Calu3 (cell line): ENCODE data around the gene HOXB4. TPM values are rescaled to one million over a fixed set of nuclear protein-coding genes. Genes with fewer than 3 reads are reported as not detected.

Experiments
- BruUV-seq: library from RNA; stranded (reverse); fragments of 400-500 nt; replicated peaks from 2 replicates; lab custom pipeline; 2021; lab: Mats Ljungman, UMichigan
- CTCF ChIA-PET: fragments of 300-600 bp; sonication (Branson Sonifier 250); formaldehyde crosslinking; loops from one replicate; lab custom pipeline; 2022; ENCODE audit warnings: antibody characterized with exemption; lab: Charles Lee
- DNase-seq: peaks from one replicate; pipeline ENCODE4 v3.0.0; 2022
- H3K27ac Mint-ChIP-seq: one replicate; pipeline ENCODE4 v1.8.0; 2022; ENCODE audit warnings: mixed read lengths; ENCODE audit not compliant: unreplicated experiment
- H3K27me3 Mint-ChIP-seq: one replicate; pipeline ENCODE4 v1.8.0; 2022; ENCODE audit warnings: mixed read lengths; ENCODE audit not compliant: unreplicated experiment
- H3K36me3 Mint-ChIP-seq: one replicate; pipeline ENCODE4 v1.8.0; 2022; ENCODE audit warnings: mild to moderate bottlenecking, moderate library complexity, mixed read lengths; ENCODE audit not compliant: insufficient read depth, unreplicated experiment
- H3K4me1 Mint-ChIP-seq: one replicate; pipeline ENCODE4 v1.8.0; 2022; ENCODE audit warnings: mild to moderate bottlenecking, low read depth, mixed read lengths; ENCODE audit not compliant: unreplicated experiment
- H3K4me3 Mint-ChIP-seq: one replicate; pipeline ENCODE4 v1.8.0; 2022; ENCODE audit warnings: mild to moderate bottlenecking, low read depth, moderate library complexity, mixed read lengths; ENCODE audit not compliant: unreplicated experiment
- H3K9me3 Mint-ChIP-seq: one replicate; pipeline ENCODE4 v1.8.0; 2022; ENCODE audit warnings: low read depth, mixed read lengths; ENCODE audit not compliant: unreplicated experiment
- intact Hi-C: fragments of 100-400 bp; cut with micrococcal nuclease; formaldehyde crosslinking; loops from one replicate; pipeline ENCODE4 v1.10.0; 2022; ENCODE audit not compliant: unreplicated experiment
- total RNA-seq: library from RNA; stranded (reverse); gene quantifications from 2 replicates; pipeline ENCODE4 v1.2.3, GENCODE V29; 2022
- TF ChIP-seq, protein P1 (sequence below): fragments of 200-600 bp; IDR thresholded peaks from one replicate; pipeline ENCODE4 v1.8.0; 2022; ENCODE audit warnings: antibody characterized with exemption; ENCODE audit not compliant: unreplicated experiment

Gene HOXB4
- total RNA-seq, 1 experiment from 2014 or later = 28.0 TPM

DNA sequence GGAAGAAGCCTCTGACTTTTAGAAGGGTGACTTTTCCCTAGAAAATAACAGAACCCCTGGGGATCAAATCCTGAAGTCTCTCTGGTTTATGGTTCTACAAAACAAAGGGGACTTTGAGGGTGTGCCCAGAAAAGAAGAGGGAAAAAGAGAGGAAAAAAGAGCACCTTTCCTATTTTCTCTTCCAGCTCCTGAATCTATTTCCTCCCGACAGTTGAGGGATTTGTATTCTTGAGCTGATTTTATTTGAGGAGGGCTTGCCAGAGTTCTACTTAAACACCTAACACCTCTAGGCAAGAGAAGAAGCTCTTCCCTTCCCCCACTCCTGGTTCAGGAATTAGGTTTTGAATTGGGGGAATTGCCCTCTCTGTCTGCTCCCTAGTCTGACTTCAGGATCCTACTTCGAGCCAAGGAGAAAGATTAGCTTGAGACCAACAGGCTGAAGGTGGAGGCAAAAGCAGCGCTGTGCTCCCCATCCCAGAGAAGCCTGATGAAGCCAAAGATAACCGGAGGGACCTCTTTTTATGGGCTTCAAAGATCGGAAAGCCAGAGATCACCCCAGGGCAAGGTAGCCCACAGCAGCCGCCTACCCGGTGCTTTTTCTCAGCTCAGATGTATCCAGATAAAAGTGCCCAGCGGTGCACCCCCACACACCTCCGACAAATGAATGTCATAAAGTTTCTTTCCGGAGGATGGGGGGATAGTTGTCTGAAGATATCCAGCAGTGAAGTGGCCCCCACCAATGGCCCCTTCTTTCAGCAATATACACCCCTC, 11.1 kb upstream of the HOXB4 start:
- BruUV-seq = TSS peak; percentile 9
- Mint-ChIP-seq H3K36me3 (peaks cover 99% of the 10 kb centered on the region), H3K27ac (peak overlapping the region; percentile 95), H3K9me3 (no peaks in the 10 kb centered on the region), H3K4me3 (peak overlapping the region; percentile 88), H3K4me1 (peaks cover 80% of the 10 kb centered on the region), H3K27me3 (peaks cover 5% of the 10 kb centered on the region)
- DNase-seq = no peak
- CTCF ChIA-PET = interaction anchor here (0.8 to 1.8 kb wide), 5 partner anchors 9 to 328 kb away, joined by 3 to 10 read pairs (median 5); no protein-coding TSS in a partner anchor
- TF ChIP-seq, protein P1, sequence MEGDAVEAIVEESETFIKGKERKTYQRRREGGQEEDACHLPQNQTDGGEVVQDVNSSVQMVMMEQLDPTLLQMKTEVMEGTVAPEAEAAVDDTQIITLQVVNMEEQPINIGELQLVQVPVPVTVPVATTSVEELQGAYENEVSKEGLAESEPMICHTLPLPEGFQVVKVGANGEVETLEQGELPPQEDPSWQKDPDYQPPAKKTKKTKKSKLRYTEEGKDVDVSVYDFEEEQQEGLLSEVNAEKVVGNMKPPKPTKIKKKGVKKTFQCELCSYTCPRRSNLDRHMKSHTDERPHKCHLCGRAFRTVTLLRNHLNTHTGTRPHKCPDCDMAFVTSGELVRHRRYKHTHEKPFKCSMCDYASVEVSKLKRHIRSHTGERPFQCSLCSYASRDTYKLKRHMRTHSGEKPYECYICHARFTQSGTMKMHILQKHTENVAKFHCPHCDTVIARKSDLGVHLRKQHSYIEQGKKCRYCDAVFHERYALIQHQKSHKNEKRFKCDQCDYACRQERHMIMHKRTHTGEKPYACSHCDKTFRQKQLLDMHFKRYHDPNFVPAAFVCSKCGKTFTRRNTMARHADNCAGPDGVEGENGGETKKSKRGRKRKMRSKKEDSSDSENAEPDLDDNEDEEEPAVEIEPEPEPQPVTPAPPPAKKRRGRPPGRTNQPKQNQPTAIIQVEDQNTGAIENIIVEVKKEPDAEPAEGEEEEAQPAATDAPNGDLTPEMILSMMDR = no peak
- intact Hi-C loops = no loop called here

DNA sequence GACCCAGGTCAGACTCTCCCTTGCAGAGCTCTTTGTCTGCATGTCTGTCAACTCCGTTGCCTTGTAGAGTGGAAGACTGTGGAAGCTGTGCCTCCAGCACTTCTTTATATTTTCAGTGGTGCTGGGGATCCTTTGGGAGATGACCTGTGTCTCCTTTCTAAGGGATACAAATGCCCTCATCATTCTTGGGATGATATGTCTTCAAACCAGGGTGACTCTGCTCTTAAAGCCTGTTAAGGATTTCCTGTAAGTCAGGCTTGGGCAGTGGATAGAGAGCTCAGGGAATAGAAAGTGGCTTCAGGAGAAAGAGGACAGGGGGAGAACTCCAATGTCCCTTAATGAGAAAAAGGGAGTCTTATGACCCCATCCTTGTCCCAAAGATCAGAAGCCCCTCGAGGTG, 10.4 kb upstream of the HOXB4 start:
- peaks cover 80% of the 10 kb centered on the region for H3K4me1 Mint-ChIP-seq
- H3K36me3 Mint-ChIP-seq = peaks cover 96% of the 10 kb centered on the region
- peak overlapping the region; percentile 88 for H3K4me3 Mint-ChIP-seq
- intact Hi-C loops = no loop called here
- CTCF ChIA-PET = interaction anchor here (0.5 to 1.8 kb wide), 9 partner anchors 9 to 327 kb away, joined by 3 to 10 read pairs (median 4); no protein-coding TSS in a partner anchor
- peak overlapping the region; percentile 95 for H3K27ac Mint-ChIP-seq
- no TSS peak for BruUV-seq
- H3K9me3 Mint-ChIP-seq = no peaks in the 10 kb centered on the region
- DNase-seq = no peak
- TF ChIP-seq, protein P1 = no peak
- H3K27me3 Mint-ChIP-seq = peaks cover 12% of the 10 kb centered on the region

DNA sequence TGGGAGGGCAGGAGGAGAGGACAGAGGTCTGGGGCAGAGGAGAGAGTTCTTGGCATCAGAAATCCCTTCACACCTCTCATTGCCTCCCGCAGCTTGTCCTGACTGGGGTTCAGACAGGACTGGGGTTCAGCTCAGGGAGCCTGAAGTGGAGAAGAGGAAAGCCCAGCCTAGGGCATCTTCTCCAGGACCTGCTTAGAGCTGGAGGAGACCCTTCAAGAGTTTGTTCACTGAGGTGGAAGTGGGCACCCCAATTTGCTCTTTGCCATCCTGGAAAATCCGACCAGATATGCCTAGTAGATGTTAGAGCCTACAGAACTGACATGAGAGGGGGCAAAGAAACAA, 9.9 kb upstream of the HOXB4 start:
- Mint-ChIP-seq H3K27ac (peak overlapping the region; percentile 95), H3K4me1 (peaks cover 80% of the 10 kb centered on the region), H3K36me3 (peaks cover 95% of the 10 kb centered on the region), H3K4me3 (peak overlapping the region; percentile 88), H3K9me3 (no peaks in the 10 kb centered on the region), H3K27me3 (peaks cover 16% of the 10 kb centered on the region)
- CTCF ChIA-PET = interaction anchor here (0.5 to 1.8 kb wide), 18 partner anchors 8 to 328 kb away, joined by 3 to 10 read pairs (median 4); no protein-coding TSS in a partner anchor
- BruUV-seq = no TSS peak
- DNase-seq = no peak
- TF ChIP-seq, protein P1 = no peak
- intact Hi-C loops = no loop called here

DNA sequence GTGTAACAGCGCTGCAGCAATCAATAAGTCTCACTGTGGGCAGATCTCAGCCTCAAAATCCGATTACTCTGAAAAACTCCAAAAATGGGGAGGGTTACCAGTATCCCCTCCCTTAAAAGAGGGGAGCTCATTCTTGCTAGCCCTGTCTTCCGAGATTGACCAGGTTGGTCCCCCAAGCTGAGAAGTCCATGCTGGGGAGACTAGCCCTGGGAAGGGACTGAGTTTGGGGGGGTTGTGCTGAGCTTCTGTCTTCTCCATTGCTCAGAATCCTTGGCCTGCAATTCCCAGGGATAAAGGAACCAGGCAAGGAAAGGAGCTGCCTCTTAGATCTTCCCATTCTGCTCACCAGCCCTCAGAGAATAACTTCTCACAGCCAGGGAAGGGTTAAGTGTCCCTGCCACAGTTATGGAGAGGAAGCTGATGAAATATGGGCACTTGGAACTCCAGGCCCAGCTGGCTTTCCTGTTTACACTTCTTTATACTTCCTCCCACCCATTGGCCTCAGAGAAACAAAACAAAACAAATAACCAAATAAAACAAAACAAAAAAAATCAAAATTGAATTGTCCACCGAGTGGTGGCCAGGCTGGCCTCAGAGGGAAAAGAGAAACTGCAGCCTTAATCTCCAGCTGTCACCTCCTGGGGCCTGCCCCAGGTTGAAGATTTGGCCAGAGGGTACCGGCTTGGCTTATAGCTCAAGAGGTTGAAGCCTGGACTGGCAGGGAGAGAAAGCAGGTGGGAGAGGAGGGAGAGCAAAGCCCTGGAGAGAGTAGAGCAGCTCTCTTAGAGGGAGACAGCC, 9.3 kb upstream of the HOXB4 start:
- H3K27ac Mint-ChIP-seq = peak overlapping the region; percentile 95
- peaks cover 80% of the 10 kb centered on the region for H3K4me1 Mint-ChIP-seq
- peak overlapping the region; percentile 88 for H3K4me3 Mint-ChIP-seq
- intact Hi-C loops = no loop called here
- no peak for DNase-seq
- peaks cover 16% of the 10 kb centered on the region for H3K27me3 Mint-ChIP-seq
- BruUV-seq = no TSS peak
- TF ChIP-seq, protein P1 = no peak
- H3K9me3 Mint-ChIP-seq = no peaks in the 10 kb centered on the region
- H3K36me3 Mint-ChIP-seq = peaks cover 95% of the 10 kb centered on the region
- CTCF ChIA-PET = interaction anchor here (0.5 to 1.8 kb wide), 13 partner anchors 7 to 328 kb away, joined by 3 to 10 read pairs (median 4); no protein-coding TSS in a partner anchor
